Thyroid gland (tissue), 4 donors: ENCODE data around the gene TAC4.

ENCODE experiments used
- CTCF ChIP-seq, 6 experiments: fragments of 200-600 bp in 3 of 6; fragments of 450-650 bp in 3 of 6; sonication (generic) in 3 of 6; IDR thresholded peaks; one replicate each; pipeline ENCODE4 v1.5.1; 2016 to 2019; ENCODE audit warnings: antibody characterized with exemption in 6 of 6, mild to moderate bottlenecking in 2 of 6, inconsistent platforms in 1 of 6, moderate library complexity in 1 of 6
- POLR2A ChIP-seq, 2 donors: fragments of 450-650 bp; IDR thresholded peaks; one replicate each; pipeline ENCODE4 v1.6.1; 2017; ENCODE audit warnings: antibody characterized with exemption in 2 of 2, mild to moderate bottlenecking in 2 of 2, moderate library complexity in 1 of 2

- TF ChIP-seq POLR2A (IDR thresholded peaks at IDR 0.05) (no peak), CTCF (IDR thresholded peaks at IDR 0.05) (peak; percentile 63 to 99 (median 83))
Observed at GRCh38 chr17:49861150-49861884, 13.4 kb upstream of the TAC4 start.
